ENCODE measurements around the gene ADGRA1.

ADGRA1 gene

DNA sequence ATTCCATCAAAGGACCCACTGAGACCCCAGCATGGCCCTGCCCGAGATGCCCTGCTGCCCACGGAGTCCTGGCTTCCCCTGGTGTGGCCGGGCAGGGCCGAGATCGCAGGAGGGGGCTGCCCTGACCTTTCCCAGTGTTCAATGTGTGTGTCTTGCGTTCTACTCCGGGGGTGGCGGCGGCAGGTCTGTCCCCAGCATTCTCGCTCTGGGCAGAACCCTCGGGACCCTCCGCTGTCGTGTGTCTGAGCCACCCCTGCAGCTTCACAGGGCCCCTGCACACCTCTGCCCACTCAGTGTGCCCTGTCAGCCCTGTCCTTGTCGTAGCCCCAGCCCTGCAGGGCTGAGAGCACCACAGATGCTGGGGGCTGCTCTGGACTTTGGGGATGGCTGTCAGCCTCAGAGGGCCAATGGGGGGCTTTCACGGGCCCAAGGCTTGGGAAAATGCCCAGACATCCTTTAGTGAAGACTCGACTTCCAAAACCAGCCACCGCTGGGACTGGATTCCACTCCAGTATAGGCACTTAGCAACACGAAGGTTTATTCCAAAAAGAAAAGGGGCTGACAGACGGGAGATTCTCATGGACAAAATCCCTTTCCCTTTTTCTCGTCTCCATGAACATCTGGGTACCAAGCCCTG is 42.3 kb downstream of the ADGRA1 start:
- Histone ChIP-seq H3K9ac (ENCODE audit: low read depth, low read length, poor library complexity, severe bottlenecking) (no peak overlapping the region), H3F3A (ENCODE audit: low read depth) (no peaks in the 10 kb centered on the region), H3K4me3 (ENCODE audit: low read length, poor library complexity, severe bottlenecking) (no peak overlapping the region), H2AFZ (ENCODE audit: low read length) (no peak overlapping the region), H3K9me2 (replicated peaks; ENCODE audit: low read depth, low read length) (no peaks in the 10 kb centered on the region), H3K27me3 (ENCODE audit: insufficient read depth, low read length, poor library complexity, severe bottlenecking) (no peaks in the 10 kb centered on the region), H3K79me2 (ENCODE audit: insufficient read depth, low read length) (no peaks in the 10 kb centered on the region), H3K9me3 (ENCODE audit: insufficient read depth, low read depth, low read length) (peaks cover 6% of the 10 kb centered on the region; the same call in 1 of the 2 replicates), H4K20me1 (ENCODE audit: insufficient read depth, low read length, poor library complexity, severe bottlenecking) (no peaks in the 10 kb centered on the region), H3K4me2 (ENCODE audit: low read depth, low read length, poor library complexity, severe bottlenecking) (no peak overlapping the region), H3K4me1 (ENCODE audit: insufficient read depth, low read length, poor library complexity, severe bottlenecking) (no peaks in the 10 kb centered on the region), H3K36me3 (ENCODE audit: insufficient read depth, low read length) (no peaks in the 10 kb centered on the region)
- TF ChIP-seq, protein P1, sequence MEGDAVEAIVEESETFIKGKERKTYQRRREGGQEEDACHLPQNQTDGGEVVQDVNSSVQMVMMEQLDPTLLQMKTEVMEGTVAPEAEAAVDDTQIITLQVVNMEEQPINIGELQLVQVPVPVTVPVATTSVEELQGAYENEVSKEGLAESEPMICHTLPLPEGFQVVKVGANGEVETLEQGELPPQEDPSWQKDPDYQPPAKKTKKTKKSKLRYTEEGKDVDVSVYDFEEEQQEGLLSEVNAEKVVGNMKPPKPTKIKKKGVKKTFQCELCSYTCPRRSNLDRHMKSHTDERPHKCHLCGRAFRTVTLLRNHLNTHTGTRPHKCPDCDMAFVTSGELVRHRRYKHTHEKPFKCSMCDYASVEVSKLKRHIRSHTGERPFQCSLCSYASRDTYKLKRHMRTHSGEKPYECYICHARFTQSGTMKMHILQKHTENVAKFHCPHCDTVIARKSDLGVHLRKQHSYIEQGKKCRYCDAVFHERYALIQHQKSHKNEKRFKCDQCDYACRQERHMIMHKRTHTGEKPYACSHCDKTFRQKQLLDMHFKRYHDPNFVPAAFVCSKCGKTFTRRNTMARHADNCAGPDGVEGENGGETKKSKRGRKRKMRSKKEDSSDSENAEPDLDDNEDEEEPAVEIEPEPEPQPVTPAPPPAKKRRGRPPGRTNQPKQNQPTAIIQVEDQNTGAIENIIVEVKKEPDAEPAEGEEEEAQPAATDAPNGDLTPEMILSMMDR (conservative IDR thresholded peaks at IDR 0.05; ENCODE audit: low read length): no peak
- no peak for TF ChIP-seq EZH2phosphoT487 (IDR thresholded peaks at IDR 0.05; ENCODE audit: borderline replicate concordance)

DNA sequence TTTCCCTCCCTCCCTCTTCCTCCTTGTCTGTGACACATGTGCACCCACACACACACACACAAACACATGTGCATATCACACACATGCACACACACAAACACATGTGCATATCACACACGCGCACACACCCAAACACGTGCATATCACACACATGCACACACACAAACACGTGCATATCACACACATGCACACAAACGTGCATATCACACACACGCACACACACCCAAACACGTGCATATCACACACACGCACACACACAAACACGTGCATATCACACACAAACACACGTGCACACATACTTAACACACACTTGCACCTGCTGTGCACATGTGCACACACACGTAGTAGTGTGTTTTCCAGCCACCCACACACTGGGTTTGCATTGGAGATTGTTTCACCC is 42.9 kb downstream of the ADGRA1 start:
- Histone ChIP-seq H3K4me1 (ENCODE audit: insufficient read depth, low read length, poor library complexity, severe bottlenecking) (no peaks in the 10 kb centered on the region), H3K9me3 (ENCODE audit: insufficient read depth, low read depth, low read length) (peaks cover 5% of the 10 kb centered on the region; the same call in 1 of the 2 replicates), H3K27me3 (ENCODE audit: insufficient read depth, low read length, poor library complexity, severe bottlenecking) (no peaks in the 10 kb centered on the region), H3K9me2 (replicated peaks; ENCODE audit: low read depth, low read length) (no peaks in the 10 kb centered on the region), H3K4me3 (ENCODE audit: low read length, poor library complexity, severe bottlenecking) (no peak overlapping the region), H4K20me1 (ENCODE audit: insufficient read depth, low read length, poor library complexity, severe bottlenecking) (no peaks in the 10 kb centered on the region), H3K79me2 (ENCODE audit: insufficient read depth, low read length) (no peaks in the 10 kb centered on the region), H3K4me2 (ENCODE audit: low read depth, low read length, poor library complexity, severe bottlenecking) (no peak overlapping the region), H2AFZ (ENCODE audit: low read length) (no peak overlapping the region), H3F3A (ENCODE audit: low read depth) (no peaks in the 10 kb centered on the region), H3K36me3 (ENCODE audit: insufficient read depth, low read length) (no peaks in the 10 kb centered on the region), H3K9ac (ENCODE audit: low read depth, low read length, poor library complexity, severe bottlenecking) (no peak overlapping the region)
- TF ChIP-seq EZH2phosphoT487 (IDR thresholded peaks at IDR 0.05; ENCODE audit: borderline replicate concordance): no peak
- TF ChIP-seq, protein P1 (conservative IDR thresholded peaks at IDR 0.05; ENCODE audit: low read length): no peak

DNA sequence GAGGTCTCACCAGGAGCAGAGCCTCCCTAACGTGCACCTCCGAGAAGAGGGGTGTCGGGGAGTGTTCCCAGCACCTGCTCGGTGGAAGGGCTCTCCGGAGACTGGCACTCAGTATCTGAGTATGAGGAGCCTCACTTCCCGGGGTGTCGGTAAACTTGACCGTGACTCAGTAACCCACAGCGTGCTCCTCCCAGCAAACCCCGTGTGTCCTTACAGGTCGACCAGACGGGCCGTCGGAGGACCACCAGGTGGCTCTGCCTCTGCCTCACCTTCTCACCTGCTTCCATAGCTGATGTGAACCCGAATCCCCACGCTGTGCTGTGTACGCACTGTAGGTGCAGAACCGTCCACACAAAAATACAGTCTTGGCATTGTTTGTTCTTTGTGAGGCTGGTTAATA is 43.3 kb downstream of the ADGRA1 start:
- H3K4me3 ChIP-seq (ENCODE audit: low read length, poor library complexity, severe bottlenecking): no peak overlapping the region
- H3K79me2 ChIP-seq (ENCODE audit: insufficient read depth, low read length): no peaks in the 10 kb centered on the region
- TF ChIP-seq, protein P1 (conservative IDR thresholded peaks at IDR 0.05; ENCODE audit: low read length): no peak
- no peak for TF ChIP-seq EZH2phosphoT487 (IDR thresholded peaks at IDR 0.05; ENCODE audit: borderline replicate concordance)
- no peak overlapping the region for H3K4me2 ChIP-seq (ENCODE audit: low read depth, low read length, poor library complexity, severe bottlenecking)
- H3K9me3 ChIP-seq (ENCODE audit: insufficient read depth, low read depth, low read length): peaks cover under 1% of the 10 kb centered on the region; the same call in 1 of the 2 replicates
- no peaks in the 10 kb centered on the region for H4K20me1 ChIP-seq (ENCODE audit: insufficient read depth, low read length, poor library complexity, severe bottlenecking)
- no peaks in the 10 kb centered on the region for H3F3A ChIP-seq (ENCODE audit: low read depth)
- H2AFZ ChIP-seq (ENCODE audit: low read length): no peak overlapping the region
- H3K9me2 ChIP-seq (replicated peaks; ENCODE audit: low read depth, low read length): no peaks in the 10 kb centered on the region
- H3K9ac ChIP-seq (ENCODE audit: low read depth, low read length, poor library complexity, severe bottlenecking): no peak overlapping the region
- H3K27me3 ChIP-seq (ENCODE audit: insufficient read depth, low read length, poor library complexity, severe bottlenecking): no peaks in the 10 kb centered on the region
- no peaks in the 10 kb centered on the region for H3K36me3 ChIP-seq (ENCODE audit: insufficient read depth, low read length)
- H3K4me1 ChIP-seq (ENCODE audit: insufficient read depth, low read length, poor library complexity, severe bottlenecking): no peaks in the 10 kb centered on the region
